ENCODE measurements around the gene FAM83B.

DNA sequence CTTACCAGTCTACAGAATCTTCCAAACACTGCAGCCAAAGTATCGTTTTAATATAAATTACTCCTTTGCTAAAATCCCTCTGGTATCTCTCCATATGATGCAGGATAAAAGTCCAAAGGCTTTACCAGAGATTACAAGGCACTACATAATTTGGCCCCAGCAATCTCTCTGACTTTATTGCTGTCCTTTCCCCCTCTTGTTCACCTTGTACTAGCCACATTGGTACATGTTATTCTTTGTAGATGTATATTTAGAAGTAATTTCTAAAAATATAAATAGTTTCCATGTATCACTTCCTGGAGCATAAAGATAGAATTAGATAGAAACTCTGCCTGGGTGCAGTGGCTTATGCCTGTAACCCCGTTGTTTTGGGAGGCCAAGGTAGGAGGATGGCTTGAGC, 28.7 kb upstream of the FAM83B start:
- TF ChIP-seq, protein P1, sequence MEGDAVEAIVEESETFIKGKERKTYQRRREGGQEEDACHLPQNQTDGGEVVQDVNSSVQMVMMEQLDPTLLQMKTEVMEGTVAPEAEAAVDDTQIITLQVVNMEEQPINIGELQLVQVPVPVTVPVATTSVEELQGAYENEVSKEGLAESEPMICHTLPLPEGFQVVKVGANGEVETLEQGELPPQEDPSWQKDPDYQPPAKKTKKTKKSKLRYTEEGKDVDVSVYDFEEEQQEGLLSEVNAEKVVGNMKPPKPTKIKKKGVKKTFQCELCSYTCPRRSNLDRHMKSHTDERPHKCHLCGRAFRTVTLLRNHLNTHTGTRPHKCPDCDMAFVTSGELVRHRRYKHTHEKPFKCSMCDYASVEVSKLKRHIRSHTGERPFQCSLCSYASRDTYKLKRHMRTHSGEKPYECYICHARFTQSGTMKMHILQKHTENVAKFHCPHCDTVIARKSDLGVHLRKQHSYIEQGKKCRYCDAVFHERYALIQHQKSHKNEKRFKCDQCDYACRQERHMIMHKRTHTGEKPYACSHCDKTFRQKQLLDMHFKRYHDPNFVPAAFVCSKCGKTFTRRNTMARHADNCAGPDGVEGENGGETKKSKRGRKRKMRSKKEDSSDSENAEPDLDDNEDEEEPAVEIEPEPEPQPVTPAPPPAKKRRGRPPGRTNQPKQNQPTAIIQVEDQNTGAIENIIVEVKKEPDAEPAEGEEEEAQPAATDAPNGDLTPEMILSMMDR (conservative IDR thresholded peaks at IDR 0.05 in 1 of 2, IDR thresholded peaks at IDR 0.05 in 1 of 2; ENCODE audit: extremely low read depth in 1 of 2, insufficient read depth in 1 of 2, low read depth in 1 of 2, low read length in 2 of 2) = no peak
- TF ChIP-seq EZH2 (IDR thresholded peaks at IDR 0.05; ENCODE audit: borderline replicate concordance, low read length) = no peak
